Ramos (cell line): ENCODE measurements around the gene PCLO.

Experiments used
- in situ Hi-C: fragments of 300-500 bp; cut with MboI; formaldehyde crosslinking; loops from one replicate; pipeline ENCODE4 v1.14.3; 2022; ENCODE audit warnings: low sequenced_read_pairs; ENCODE audit not compliant: unreplicated experiment

The PCLO gene

GRCh38 chr7:83162402-83163256 lies at the start of gene PCLO:
PCLO (minus strand) TSS chr7:83162884; CDS start chr7:83162592, 292 bp downstream.
- in situ Hi-C loops = no loop called here

DNA sequence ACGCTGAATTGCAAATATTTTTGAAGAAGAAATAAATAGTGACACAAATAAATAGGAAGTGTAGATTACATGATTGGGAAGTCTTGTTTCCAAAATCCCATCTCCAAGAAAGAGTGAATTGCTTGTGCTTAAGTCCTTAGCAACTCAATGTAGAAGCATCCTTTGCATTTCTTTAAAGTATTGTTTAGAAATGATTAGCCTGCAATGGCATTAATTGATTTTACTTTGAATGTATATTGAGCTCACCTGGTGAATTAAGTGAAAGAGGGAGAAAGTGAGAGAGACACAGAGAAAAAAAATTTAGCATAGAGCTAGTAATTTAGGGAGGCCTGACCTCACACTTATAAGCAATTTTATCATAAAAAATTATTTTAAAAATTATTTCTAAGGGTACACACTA lies 49.0 kb upstream of the PCLO start:
- in situ Hi-C loops = no loop called here

DNA sequence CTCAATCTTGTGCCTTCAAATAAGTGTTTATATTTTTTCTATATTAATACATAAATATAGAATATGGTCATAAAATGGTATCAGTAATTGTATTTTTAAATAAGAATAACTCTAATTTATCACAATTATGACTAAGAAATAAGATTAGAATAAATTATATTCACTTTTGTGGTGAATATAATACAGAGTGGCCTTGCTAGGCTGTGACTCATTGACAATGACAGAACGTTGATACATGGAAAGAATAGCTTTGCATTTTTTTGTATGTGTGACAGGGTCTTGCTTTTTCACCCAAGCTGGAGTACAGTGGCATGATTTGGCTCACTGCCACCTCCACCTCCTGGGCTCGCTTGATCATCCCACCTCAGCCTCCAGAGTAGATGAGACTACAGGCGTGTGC lies 47.8 kb upstream of the PCLO start:
- in situ Hi-C loops = no loop called here

DNA sequence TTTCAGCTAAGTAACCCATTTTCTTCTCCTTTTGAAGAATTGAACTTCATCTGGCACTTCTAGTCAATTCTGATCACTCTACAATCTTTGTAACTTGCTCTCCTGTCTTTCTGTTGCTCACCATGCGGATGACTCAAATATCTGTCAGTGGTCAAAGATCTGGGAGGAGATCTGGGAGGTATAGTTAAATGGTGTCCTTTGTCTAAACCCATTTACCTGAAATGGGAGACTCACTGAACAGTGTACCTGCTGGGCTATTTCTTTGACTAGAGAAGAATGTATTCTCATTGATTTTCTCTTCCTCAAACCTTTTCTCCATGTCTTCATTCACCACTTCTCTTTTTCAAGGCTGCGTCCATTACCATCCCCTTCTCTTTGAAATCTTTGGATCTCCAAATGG lies 42.0 kb upstream of the PCLO start:
- in situ Hi-C loops = no loop called here

GRCh38 chr7:83201355-83201754 lies 38.7 kb upstream of the PCLO start:
- in situ Hi-C loops = no loop called here

GRCh38 chr7:83190659-83191389 lies 28.1 kb upstream of the PCLO start:
- in situ Hi-C loops = no loop called here

GRCh38 chr7:83178796-83179195 lies 16.1 kb upstream of the PCLO start:
- in situ Hi-C loops = no loop called here

GRCh38 chr7:83178066-83178465 lies 15.4 kb upstream of the PCLO start:
- in situ Hi-C loops = no loop called here

DNA sequence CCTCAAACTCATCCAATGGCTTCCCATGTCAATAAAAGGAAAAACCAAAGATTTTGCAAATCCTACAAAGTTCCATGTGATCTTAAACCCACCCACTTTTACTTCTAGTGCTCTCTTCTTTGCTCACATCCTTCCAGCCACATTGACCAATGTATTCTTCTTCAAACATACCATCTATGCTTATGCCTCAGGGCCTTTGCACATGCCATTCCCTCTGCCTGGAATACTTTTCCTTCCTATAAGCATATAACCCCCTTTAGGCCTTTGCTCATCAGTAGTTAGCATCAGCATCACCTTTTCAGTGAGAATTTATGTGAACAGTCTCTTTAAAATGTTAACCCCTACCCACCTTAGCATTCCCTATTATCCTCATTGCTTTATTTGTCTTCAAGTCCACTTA lies 11.0 kb upstream of the PCLO start:
- in situ Hi-C loops = no loop called here

GRCh38 chr7:83166781-83167180 lies 4.1 kb upstream of the PCLO start:
- in situ Hi-C loops = no loop called here

DNA sequence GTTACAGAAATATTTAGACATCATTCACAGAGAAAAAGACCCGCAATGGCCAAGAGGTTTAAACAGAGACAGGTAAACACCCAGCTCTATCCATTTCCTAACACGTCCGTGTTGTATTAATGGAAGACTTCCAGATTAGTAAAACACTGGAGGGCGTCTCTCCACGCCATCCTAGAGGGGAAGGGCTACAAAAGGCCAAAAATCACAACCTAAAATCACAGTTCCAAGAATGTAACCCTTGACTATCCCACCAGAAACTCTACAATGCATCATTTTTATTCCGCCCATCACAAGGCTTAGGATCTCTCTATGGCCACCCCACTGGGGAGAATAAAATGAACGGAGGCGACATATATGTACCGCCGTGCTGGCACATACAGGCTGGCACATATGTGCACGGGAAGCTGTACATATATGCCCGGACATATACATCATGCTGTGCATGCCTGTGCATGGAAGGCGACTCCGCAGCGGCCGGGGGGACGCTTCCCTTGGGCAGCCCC lies 734 bp downstream of the PCLO start:
- in situ Hi-C loops = no loop called here

- in situ Hi-C loops = no loop called here
Observed at GRCh38 chr7:83161186-83161585, 1.5 kb downstream of the PCLO start.

- in situ Hi-C loops = no loop called here
Observed at GRCh38 chr7:83159731-83160130, 3.0 kb downstream of the PCLO start.

GRCh38 chr7:83156006-83156405 lies 6.7 kb downstream of the PCLO start:
- in situ Hi-C loops = no loop called here

- in situ Hi-C loops = no loop called here
Observed at GRCh38 chr7:83155407-83155806, 7.3 kb downstream of the PCLO start.

DNA sequence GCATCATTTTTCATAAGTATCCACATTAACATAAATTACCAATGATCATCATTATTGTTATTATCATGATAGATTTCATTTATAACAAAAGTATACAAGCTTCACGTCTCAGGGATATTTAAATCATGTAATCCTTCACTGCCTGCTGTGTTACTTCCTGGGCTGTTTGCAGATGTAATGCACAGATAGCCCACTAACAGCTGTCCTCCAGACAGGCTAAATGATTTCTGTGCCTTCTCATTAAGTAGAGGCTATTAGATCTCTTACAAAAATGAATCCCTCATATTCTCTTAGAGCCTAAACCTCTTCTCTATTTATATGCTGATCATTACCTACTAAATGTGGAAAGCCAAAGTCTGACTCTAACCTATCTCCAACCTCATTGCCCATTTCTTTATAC lies 9.3 kb downstream of the PCLO start:
- in situ Hi-C loops = no loop called here

- in situ Hi-C loops = no loop called here
Observed at GRCh38 chr7:83150310-83150709, 12.4 kb downstream of the PCLO start.

GRCh38 chr7:83149466-83149865 lies 13.2 kb downstream of the PCLO start:
- in situ Hi-C loops = no loop called here

DNA sequence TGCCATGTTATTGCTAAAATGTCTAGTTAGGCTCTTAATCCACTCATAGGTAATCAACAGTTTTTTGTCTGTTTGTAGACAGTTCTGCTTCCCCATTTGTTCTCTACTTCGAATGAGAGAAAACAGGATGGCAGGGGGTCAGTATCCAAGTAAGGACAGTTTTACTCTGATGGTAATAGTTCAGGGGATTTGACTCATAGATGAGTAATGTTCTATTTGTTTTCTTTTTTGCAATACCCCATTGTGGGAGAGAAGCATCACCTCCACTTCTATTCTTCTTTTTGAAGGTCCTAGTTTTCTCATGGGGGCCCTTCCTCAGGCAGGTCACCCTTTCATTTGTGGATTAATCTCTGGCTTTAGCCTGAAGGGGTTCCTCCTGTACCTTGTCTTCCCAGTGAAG lies 13.9 kb downstream of the PCLO start:
- in situ Hi-C loops = no loop called here

DNA sequence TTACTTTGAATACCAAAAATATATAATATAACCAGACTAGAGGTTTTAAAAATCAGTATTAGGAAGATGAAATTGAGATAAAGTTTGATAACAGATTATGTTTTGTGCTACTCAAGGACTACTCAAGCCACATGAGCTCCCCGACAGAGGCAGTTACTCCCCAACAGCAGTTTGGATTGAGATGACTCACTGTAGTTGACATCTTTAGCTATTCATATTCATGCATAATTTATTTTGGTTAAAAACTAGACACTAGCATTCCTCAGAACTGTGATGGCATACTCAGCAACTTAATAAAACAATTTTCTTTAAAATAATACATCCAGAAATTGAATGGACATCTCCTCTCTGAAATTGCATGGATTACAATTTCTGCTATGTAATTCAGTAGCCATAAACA lies 19.6 kb downstream of the PCLO start:
- in situ Hi-C loops = no loop called here

- in situ Hi-C loops = no loop called here
Observed at GRCh38 chr7:83142365-83142764, 20.3 kb downstream of the PCLO start.
